Measurements from ENCODE around the gene ENO3.

DNA sequence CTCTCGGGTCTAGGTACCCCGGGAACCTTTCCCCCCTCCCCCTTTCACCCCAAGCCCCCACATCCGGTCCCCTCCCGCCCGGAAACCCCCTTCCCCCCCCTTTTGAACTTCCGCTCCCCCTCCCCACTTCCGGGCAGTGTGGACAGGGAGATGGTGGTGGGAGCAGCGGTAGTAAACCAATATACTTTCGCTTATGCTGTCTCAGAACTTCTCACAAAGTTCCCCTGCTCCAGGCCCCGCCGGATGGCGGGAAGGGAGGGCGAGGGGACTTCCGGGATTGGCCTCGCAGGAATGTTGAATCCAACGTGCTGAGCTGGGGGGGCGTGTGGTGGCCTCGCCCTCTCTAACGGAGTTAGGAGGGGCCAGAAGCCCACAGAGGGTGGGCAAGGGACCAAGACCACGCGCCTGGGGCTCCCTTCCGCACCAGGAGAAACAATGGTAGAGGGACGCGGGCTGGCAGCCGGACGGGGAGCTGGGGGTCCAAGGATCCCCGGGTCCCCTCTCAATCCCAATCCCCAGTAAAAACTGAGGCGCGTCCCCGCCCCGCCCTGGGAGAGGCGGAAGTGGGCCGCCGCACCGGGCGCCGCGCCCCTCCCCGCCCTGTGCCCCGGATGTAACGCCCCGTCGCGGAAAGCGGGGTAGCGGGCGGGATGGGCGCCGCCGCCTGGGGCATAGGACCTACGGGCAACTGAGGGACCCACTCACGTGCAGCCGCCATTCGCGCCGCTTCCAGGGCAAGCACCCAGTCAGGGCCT lies 3.3 kb upstream of the ENO3 start:
- no peak for TF ChIP-seq POLR2A (IDR thresholded peaks at IDR 0.05)
- TF ChIP-seq, protein P1, sequence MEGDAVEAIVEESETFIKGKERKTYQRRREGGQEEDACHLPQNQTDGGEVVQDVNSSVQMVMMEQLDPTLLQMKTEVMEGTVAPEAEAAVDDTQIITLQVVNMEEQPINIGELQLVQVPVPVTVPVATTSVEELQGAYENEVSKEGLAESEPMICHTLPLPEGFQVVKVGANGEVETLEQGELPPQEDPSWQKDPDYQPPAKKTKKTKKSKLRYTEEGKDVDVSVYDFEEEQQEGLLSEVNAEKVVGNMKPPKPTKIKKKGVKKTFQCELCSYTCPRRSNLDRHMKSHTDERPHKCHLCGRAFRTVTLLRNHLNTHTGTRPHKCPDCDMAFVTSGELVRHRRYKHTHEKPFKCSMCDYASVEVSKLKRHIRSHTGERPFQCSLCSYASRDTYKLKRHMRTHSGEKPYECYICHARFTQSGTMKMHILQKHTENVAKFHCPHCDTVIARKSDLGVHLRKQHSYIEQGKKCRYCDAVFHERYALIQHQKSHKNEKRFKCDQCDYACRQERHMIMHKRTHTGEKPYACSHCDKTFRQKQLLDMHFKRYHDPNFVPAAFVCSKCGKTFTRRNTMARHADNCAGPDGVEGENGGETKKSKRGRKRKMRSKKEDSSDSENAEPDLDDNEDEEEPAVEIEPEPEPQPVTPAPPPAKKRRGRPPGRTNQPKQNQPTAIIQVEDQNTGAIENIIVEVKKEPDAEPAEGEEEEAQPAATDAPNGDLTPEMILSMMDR (IDR thresholded peaks at IDR 0.05) = no peak
